GM12891 (cell line): ENCODE measurements around the gene TEX9.
A peak's percentile ranks its signal among the peaks of the same experiment; 100 is the strongest.

Experiments used
- PAX5 ChIP-seq: IDR thresholded peaks from 2 replicates; pipeline ENCODE4 v1.6.1; 2011; ENCODE audit warnings: low read length, moderate library complexity, mild to moderate bottlenecking; ENCODE audit not compliant: insufficient read depth, severe bottlenecking
- POLR2A ChIP-seq: IDR thresholded peaks from 2 replicates; pipeline ENCODE4 v1.6.1; 2011; ENCODE audit warnings: low read depth, low read length, control low read depth
- POLR2AphosphoS5 ChIP-seq: IDR thresholded peaks from 2 replicates; pipeline ENCODE4 v1.6.1; 2011; ENCODE audit warnings: low read depth, low read length, control low read depth
- POU2F2 ChIP-seq: IDR thresholded peaks from 2 replicates; pipeline ENCODE4 v1.6.1; 2011; ENCODE audit warnings: low read depth, mild to moderate bottlenecking, control low read depth, low read length, moderate library complexity
- SPI1 ChIP-seq: IDR thresholded peaks from 2 replicates; pipeline ENCODE4 v1.6.1; 2011; ENCODE audit warnings: low read depth, low read length, control low read depth
- TAF1 ChIP-seq: IDR thresholded peaks from 2 replicates; pipeline ENCODE4 v1.6.1; 2011; ENCODE audit warnings: low read depth, low read length, control low read depth

GRCh38 chr15:56471440-56472069 is 106.3 kb downstream of the TEX9 start:
- TF ChIP-seq POLR2AphosphoS5 (no peak), SPI1 (peak; percentile 82), POLR2A (no peak), TAF1 (no peak), PAX5 (no peak), POU2F2 (no peak)
